Heart right ventricle (tissue), 16 donors: Measurements from ENCODE around the gene HSPH1. TPM values are rescaled to one million over a fixed set of nuclear protein-coding genes. Genes with fewer than 3 reads are reported as not detected.

Source experiments
- ATAC-seq, 8 donors: fragments of 200-7000 bp; cut with Tn5 transposase; one replicate each; pipeline ENCODE4 v1.9.1; 2020; ENCODE audit warnings: mild to moderate bottlenecking in 8 of 8, moderate library complexity in 8 of 8, moderate number of reproducible peaks in 1 of 8
- DNase-seq, 2 donors: peaks; one replicate each; pipeline ENCODE4 v3.0.0-alpha.2; 2020
- H3K27ac ChIP-seq, 10 donors: fragments of 200-600 bp; sonication (generic) in 2 of 10; one replicate each; pipeline versions ENCODE4 v1.5.0 to v1.8.0; 2020 to 2022; ENCODE audit warnings: mild to moderate bottlenecking in 3 of 10
- H3K27me3 ChIP-seq, 7 donors: fragments of 200-600 bp; one replicate each; pipeline ENCODE4 v1.8.0; 2021 to 2022; ENCODE audit warnings: mild to moderate bottlenecking in 2 of 7
- H3K36me3 ChIP-seq, 9 donors: fragments of 200-600 bp; sonication (generic) in 1 of 9; one replicate each; pipeline versions ENCODE4 v1.5.0 to v1.8.0; 2020 to 2022; ENCODE audit warnings: mild to moderate bottlenecking in 2 of 9
- H3K4me1 ChIP-seq, 9 donors: fragments of 200-600 bp; sonication (generic) in 1 of 9; one replicate each; pipeline versions ENCODE4 v1.5.0 to v1.8.0; 2020 to 2022; ENCODE audit warnings: mild to moderate bottlenecking in 4 of 9
- H3K4me3 ChIP-seq, 10 donors: fragments of 200-600 bp; sonication (generic) in 2 of 10; one replicate each; pipeline versions ENCODE4 v1.5.0 to v1.8.0; 2020 to 2022; ENCODE audit warnings: mild to moderate bottlenecking in 7 of 10, moderate library complexity in 2 of 10
- H3K9me3 ChIP-seq, 11 donors: fragments of 200-600 bp in 10 of 11; sonication (generic) in 2 of 11; one replicate each; pipeline versions ENCODE4 v1.5.0 to v1.8.0; 2013 to 2022; ENCODE audit warnings: mild to moderate bottlenecking in 2 of 11, control low read depth in 1 of 11, moderate library complexity in 1 of 11
- WGBS, 2 donors: extraction: QIAGEN DNeasy Blood & Tissue Kit; methylation state at CpG; one replicate each; pipeline ENCODE4 v1.1.7; 2013; ENCODE audit warnings: inconsistent platforms in 1 of 2; 5-methylcytosine and 5-hydroxymethylcytosine counted together
- intact Hi-C, 10 donors: fragments of 100-400 bp; cut with DNase I; formaldehyde crosslinking; loops; one replicate each; pipeline versions ENCODE4 v1.11.1 to v1.14.2; 2022
- polyA plus RNA-seq, 2 donors: library from polyadenylated mRNA; stranded (reverse); fragments of 200-250 nt; gene quantifications; one replicate each; pipeline ENCODE4 v1.2.3, GENCODE V29; 2013
- total RNA-seq, 10 donors: library from RNA; stranded (reverse); fragmentation: NEBNext Ultra II Directional in 3 of 10; extraction: Animal tissue kit (Norgen Biotek cat#: 25700) in 3 of 10; gene quantifications; one replicate each; pipeline versions ENCODE4 v1.2.1 to v1.2.4, GENCODE V29; 2021 to 2023
- TF ChIP-seq, protein P1 (sequence below), 9 donors: fragments of 200-600 bp; sonication (generic) in 2 of 9; IDR thresholded peaks; one replicate each; pipeline versions ENCODE4 v1.5.0 to v1.8.0; 2021 to 2022; ENCODE audit warnings: antibody characterized with exemption in 9 of 9, mild to moderate bottlenecking in 5 of 9, moderate library complexity in 1 of 9
- donor health status: Arrhythmogenic right ventricular cardiomyopathy.
- donor health status: ischemic (EF 13 %, LVEDD 7.1; RV severe dilation, severe dysfunction).
- donor health status: healthy with polysubstance abuse.
- donor health status: DM: no; HTN: yes; CAD: no.
- donor health status: DM: no; HTN: no; CAD: no.
- donor health status: ischemic (EF 25% LVEDD 6.9; RV normal size, moderate dysfunction).
- donor health status: ischemic (EF 25% LVEDD 5.7; RV mildly dilated, moderate dysfunction).
- donor health status: healthy.
- donor health status: DM: yes; HTN: yes; CAD: no.
- donor health status: Ischemic cardiomyopathy.
- donor health status: ischemic (EF 35%, LVEDD 5.7; RV mildly dilated, moderate dysfunction).
- donor health status: nonischemic (EF 11% LVEDD 7.7; RV severe dilation, severe dysfunction).
- donor health status: DM: yes; HTN: yes; CAD: no.
- donor health status: PGD.
- donor health status: ischemic (EF 29% LVEDD 5.4; RV normal size, mild dysfunction).
- donor health status: nonischemic (EF 23%, LVEDD 6.1; RV moderate dilation, normal function).

HSPH1 gene
- total and polyA plus RNA-seq, 12 donors: 28.4 to 65.4 (median 45.8) TPM

DNA sequence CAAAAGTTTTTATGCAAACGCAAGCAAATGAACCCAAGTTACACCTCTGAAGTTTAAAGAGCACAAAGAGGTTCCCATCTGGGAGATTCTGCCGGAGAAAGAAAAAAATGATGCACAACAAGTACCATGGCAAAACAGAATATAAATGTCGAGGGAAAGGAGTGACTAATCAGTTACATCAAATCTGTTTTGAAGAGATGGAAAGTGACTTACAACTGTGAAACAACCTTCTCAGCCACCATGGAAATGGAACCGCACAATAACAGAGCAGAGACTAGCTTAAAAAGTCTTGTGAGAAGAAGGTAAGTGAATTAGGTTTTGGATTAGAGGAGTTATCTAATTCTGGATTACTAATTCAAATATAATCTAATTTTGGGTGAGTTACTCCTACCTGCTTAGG is 2.4 kb downstream of the HSPH1 start:
- peak overlapping the region in 3 of 10 donors; percentile 72 to 94 (median 83) for H3K4me3 ChIP-seq

DNA sequence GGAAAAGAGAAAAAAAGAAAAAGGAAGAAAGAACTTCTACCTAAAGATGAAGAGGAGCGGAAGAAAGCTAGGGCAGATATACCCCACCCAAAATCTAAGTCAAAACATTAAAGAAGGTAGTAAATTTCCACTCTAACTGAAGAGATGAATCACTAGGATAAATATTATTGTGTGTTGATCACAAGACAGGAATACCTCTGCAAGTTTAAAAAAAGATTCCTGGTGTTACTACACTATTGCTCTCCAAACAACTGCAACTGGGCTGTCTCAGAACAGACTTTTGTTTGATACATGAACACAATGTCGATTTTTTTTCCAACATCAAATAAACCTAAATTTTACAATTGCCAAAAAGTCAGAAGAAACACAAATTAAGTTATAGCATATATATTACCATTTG is 6.8 kb downstream of the HSPH1 start:
- Histone ChIP-seq H3K27me3 (no peaks in the 10 kb centered on the region), H3K36me3 (peaks cover 0 to 87% (median 35%) of the 10 kb centered on the region in 9 donors), H3K4me3 (no peak overlapping the region), H3K9me3 (no peaks in the 10 kb centered on the region), H3K27ac (no peak overlapping the region), H3K4me1 (peaks cover 0 to 12% (median 8%) of the 10 kb centered on the region in 9 donors)
- no peak for DNase-seq
- 97 to 99% methylated on average over 2 of the region's 2 CpGs for WGBS, 2 donors
- peak in 1 of 8 donors; percentile 45 for ATAC-seq
- intact Hi-C loops: no loop called here
- TF ChIP-seq, protein P1, sequence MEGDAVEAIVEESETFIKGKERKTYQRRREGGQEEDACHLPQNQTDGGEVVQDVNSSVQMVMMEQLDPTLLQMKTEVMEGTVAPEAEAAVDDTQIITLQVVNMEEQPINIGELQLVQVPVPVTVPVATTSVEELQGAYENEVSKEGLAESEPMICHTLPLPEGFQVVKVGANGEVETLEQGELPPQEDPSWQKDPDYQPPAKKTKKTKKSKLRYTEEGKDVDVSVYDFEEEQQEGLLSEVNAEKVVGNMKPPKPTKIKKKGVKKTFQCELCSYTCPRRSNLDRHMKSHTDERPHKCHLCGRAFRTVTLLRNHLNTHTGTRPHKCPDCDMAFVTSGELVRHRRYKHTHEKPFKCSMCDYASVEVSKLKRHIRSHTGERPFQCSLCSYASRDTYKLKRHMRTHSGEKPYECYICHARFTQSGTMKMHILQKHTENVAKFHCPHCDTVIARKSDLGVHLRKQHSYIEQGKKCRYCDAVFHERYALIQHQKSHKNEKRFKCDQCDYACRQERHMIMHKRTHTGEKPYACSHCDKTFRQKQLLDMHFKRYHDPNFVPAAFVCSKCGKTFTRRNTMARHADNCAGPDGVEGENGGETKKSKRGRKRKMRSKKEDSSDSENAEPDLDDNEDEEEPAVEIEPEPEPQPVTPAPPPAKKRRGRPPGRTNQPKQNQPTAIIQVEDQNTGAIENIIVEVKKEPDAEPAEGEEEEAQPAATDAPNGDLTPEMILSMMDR (IDR thresholded peaks at IDR 0.05): no peak

More for the DNA sequence above, 2.4 kb downstream of the HSPH1 start:
- H3K27ac ChIP-seq: no peak overlapping the region
- H3K27me3 ChIP-seq: no peaks in the 10 kb centered on the region
- intact Hi-C loops: no loop called here
- H3K36me3 ChIP-seq: peaks cover 0 to 43% (median 7%) of the 10 kb centered on the region in 9 donors
- TF ChIP-seq, protein P1 (IDR thresholded peaks at IDR 0.05): no peak
- 88 to 89% methylated on average over 4 of the region's 4 CpGs for whole genome bisulfite sequencing, 2 donors
- DNase-seq (no peak), ATAC-seq (no peak)
- peaks cover 0 to 30% (median 21%) of the 10 kb centered on the region in 9 donors for H3K4me1 ChIP-seq
- no peaks in the 10 kb centered on the region for H3K9me3 ChIP-seq

DNA sequence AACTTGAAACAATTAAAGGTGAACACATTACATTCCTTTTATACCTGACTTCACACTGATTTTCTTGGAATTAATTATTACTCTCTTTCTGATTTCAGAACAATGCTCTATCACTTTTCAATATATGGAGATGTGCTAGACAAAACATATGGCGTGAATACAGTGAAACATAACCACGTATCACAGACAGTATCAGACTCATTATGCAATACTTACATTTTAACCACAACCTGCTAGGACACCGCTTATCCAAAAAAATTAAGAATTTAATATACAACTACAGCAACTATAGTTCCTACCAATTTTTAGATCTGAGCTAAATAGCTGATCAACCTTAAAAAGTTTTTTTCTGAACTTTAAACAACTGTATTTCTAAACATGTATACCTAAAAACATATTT is 9.9 kb downstream of the HSPH1 start:
- WGBS, 2 donors: 95 to 98% methylated on average over 3 of the region's 3 CpGs
- Histone ChIP-seq H3K4me3 (no peak overlapping the region), H3K36me3 (peaks cover 0 to 100% (median 57%) of the 10 kb centered on the region in 9 donors), H3K27me3 (no peaks in the 10 kb centered on the region), H3K9me3 (no peaks in the 10 kb centered on the region), H3K27ac (no peak overlapping the region), H3K4me1 (no peaks in the 10 kb centered on the region)
- intact Hi-C loops: no loop called here
- DNase-seq (no peak), ATAC-seq (no peak)
- TF ChIP-seq, protein P1 (IDR thresholded peaks at IDR 0.05): no peak

DNA sequence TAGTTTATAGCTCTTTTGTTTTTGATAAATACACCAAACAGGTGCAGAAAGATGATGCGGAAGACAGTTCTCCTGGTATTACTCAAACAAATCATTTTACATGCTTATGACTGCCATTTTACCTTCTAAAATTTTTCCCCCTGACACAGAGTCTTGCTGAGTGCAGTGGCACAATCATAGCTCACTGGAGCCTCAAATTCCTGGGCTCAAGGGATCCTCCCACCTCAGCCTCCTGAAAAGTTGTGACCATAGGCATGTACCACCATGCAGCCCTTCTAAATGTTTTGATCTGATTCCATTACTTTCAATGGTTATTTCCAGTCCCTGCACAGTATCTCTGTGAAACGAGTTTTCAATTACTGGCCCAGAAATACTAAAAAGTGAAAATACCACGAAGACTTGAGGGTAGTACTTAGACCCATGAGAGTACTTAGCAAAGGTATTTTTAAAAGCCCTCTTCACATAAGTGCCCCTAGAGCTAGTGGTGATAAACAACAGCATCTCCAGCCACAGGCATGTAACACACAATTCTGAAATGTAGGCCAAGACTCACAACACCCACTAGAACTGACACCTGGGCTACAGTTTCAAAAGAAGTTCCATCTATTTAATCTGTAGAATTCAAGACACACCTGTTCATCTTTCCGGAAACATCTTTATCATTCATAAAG is 11.3 kb downstream of the HSPH1 start:
- intact Hi-C loops: no loop called here
- ATAC-seq: no peak
- TF ChIP-seq, protein P1 (IDR thresholded peaks at IDR 0.05): no peak

More for the DNA sequence above, 11.3 kb downstream of the HSPH1 start:
- no peak overlapping the region for H3K27ac ChIP-seq
- peaks cover 0 to 100% (median 71%) of the 10 kb centered on the region in 9 donors for H3K36me3 ChIP-seq
- no peak overlapping the region for H3K4me3 ChIP-seq
- no peaks in the 10 kb centered on the region for H3K4me1 ChIP-seq
- H3K27me3 ChIP-seq: no peaks in the 10 kb centered on the region
- DNase-seq: no peak
- no peaks in the 10 kb centered on the region for H3K9me3 ChIP-seq
- WGBS, 2 donors: 64 to 78% methylated on average over 4 of the region's 4 CpGs
